GM18870 (cell line): ENCODE results near the gene AVP.

ENCODE experiments used
- ATAC-seq: cut with Tn5 transposase; IDR thresholded peaks from one replicate; pipeline ENCODE4 v1.9.1; 2021; ENCODE audit warnings: moderate library complexity; ENCODE audit not compliant: unreplicated experiment

AVP gene

DNA sequence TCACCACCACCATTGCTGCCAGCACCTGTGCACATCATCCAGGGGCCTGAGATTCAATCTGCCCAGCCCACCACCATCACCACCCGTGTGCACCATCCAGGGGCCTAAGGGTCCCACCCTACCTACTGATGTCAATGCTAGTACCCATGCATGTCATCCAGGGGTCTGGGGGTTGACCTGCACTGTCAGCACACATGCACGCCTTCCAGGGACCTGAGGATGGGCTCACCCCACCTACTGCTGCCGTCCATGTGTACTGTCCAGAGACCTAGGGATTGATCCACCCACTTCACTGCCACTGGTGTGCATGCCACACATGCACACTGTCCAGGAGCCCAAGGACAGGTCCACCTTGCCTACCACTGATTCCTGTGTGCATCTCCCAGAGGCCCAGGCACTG, 25.0 kb downstream of the AVP start:
- no peak for ATAC-seq

DNA sequence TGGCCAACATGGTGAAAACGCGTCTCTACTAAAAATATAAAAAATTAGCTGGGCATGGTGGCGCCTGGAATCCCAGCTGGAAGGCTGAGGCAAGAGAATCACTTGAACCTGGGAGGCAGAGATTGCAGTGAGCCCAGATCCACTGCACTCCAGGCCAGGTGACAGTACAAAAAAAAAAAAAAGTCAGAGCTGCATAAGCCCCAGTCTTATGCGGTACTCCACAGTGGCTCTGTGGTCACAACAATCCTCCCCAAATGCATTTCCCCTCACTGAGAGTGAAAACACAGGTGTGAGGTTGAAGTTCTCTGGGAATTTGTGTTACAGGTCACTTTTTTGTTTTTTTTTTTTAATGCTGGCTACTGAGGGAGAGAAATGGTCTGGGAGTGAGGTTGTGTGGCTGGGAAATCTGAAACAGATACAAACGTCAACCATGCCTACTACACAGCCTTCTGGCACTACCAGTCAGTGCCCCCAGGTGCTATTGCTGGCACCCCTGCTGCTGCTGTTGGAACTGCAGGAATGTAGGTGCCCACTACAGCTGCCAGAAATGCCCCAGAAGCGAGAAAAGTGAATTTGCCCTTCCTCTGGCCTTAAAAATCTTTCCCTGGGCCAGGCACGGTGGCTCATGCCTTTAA, 33.0 kb downstream of the AVP start:
- ATAC-seq, result no peak

DNA sequence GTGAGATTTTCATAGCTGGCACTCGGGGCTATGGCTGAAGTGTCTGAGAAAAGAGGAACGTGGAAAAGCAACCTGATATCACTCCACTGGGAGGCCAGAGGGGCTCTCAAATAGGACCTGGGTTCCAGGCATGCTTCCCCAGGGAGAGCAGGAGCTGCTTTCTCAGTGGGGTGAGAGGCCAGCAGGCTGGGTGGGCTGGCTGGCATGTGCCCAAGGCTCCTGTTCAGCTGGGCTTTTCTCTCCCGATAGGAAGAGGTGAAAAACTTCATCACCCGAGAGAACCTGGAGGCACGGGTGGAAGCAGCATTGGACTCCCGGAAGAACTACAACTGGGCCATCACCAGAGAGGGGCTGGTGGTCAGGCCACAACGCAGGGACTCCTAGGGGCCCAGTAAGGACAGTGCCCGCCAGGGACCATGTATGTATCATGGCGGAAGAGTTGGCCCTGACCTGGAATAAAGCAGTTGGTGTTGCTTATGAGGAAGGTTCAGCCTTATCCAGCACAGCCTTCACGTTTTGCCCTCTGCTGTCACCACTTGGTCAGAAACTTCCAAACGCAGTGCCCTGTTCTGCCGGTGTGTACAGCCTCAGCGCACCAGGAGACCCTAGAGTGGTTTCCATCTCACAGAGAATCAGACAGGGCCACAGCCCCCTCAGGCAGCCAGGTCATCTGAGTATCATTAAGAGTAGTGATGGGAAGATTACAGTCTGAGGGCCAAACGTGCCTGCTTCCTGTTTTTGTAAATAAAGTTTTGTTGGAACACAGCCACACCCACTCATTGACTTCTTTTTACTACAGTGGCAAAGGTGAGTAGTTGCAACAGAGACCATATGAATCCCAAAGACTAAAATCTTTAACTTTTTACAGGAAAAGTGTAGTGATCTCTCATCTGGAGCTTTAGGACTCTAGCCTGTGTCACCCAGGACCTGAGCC, 36.8 kb downstream of the AVP start:
- ATAC-seq, result no peak

DNA sequence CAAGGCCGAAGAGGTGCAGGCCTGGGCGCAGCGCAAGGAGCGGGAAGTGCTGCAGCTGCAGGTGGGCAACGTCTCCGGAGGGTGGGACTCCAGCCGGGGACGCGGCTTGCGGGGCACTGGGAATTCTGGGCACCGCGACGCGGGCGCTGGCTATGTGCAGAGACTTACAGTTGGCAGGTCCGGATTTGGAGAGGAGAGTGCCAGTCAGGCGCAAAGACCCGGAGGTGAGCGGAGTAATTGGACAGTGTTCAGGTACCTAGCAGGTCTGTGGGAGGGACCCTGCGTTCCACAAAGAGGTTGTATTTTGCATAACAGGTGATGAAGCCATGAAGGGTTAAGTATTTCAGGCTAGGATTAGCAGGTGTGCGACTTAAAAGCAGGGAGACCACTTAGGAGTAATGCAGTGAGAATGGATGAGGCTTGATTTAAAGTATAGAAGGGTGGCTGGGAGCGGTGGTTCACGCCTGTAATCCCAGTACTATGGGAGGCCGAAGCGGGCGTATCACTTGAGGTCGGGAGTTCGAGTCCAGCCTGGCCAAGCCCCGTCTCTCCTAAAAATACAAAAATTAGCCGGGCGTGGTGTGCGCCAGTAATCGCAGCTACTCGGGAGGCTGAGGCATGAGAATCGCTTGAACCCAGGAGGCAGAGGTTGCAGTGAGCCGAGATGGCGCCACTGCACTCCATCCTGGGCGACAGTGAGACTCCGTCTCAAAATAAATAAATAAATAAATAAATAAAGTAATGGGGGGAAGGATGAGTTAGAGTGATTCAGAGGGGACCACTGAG, 37.7 kb downstream of the AVP start:
- no peak for ATAC-seq

DNA sequence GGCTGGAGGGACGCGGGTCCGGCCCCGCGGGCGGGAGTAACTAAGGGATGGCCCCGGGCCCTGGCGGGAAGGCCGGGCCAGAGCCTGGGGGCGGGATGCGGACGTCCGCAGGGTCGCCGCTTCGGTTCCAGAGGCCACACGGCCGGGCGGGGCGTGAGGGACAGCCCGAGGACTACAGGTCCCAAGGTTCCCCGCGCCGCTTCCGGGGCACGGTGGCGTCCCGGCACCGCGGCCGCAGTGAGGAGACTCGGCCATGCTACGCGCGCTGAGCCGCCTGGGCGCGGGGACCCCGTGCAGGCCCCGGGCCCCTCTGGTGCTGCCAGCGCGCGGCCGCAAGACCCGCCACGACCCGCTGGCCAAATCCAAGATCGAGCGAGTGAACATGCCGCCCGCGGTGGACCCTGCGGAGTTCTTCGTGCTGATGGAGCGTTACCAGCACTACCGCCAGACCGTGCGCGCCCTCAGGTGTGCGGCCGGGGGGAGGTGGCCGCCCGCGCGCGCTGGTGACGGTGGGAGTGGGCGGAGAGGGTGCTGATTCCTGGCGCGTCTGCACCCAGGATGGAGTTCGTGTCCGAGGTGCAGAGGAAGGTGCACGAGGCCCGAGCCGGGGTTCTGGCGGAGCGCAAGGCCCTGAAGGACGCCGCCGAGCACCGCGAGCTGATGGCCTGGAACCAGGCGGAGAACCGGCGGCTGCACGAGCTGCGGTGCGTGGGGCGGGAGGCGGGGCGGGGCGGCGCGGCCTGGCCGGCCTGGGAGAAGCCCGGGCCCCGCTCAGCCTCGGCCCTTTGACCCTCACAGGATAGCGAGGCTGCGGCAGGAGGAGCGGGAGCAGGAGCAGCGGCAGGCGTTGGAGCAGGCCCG, 38.5 kb downstream of the AVP start, which contains the start of gene MRPS26:
Gene MRPS26, plus strand, starts transcription at position 237 of the 861 bp plus-strand sequence. Its CDS starts 17 bp downstream, at position 254.
- peak; percentile 62 for ATAC-seq

DNA sequence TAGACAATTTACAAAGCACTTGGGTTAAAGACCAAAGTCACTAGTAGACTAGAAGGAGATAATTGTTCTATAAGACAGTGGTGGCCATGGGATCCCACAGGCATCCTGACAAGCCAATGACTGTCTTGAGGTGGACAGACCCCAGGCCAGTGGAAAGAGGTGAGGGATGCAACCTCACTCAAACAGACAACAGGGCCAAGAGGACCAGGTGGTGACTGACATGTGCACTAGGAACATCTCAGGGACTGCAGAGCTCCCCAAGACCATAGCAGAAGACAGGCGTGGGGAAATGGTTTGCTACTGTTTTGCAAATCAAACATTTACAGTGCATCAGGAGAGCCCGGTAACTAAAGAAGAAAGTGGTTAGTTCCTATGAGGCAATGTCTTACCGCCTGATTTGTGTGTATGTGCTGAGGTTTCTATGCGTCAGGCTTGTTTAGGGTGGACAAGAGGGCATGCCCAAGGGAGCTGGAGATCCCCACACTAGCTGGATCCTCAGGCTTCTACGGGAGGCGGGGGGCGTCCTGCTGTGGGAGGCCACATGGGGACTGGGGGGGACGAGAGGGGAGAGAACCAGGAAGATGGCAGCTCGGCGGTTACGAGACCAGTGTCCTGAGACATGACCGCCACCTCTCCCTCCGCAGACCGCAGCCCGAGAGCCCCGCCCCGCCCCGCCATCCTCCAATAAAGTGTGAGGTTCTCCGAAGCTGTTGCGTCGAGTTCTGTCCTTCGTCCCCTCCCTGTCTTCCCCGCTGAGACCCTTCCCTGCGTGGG, 39.3 kb downstream of the AVP start:
- peak; percentile 29 for ATAC-seq

DNA sequence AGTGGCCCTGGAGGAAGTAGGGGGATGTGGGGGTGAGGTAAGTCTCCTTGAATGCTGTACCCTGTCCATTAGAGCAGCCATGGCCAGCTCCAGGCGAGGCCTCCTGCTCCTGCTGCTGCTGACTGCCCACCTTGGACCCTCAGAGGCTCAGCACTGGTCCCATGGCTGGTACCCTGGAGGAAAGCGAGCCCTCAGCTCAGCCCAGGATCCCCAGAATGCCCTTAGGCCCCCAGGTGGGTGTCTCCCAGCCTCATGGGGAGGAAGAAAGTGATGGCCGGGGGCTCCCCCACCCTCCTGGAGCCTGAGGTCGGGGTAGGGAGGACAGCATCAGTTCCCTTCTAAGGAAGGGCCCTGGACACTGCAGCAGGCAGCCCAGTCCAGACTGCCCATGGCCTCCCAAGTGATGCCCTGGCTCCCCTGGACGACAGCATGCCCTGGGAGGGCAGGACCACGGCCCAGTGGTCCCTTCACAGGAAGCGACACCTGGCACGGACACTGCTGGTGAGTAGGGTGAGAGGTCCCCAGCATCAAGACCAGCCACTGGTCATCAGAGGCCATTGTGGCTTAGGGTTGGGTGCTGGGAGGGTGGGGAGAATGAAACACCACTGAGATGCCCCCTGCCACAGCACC, 40.1 kb downstream of the AVP start:
- ATAC-seq, result no peak

DNA sequence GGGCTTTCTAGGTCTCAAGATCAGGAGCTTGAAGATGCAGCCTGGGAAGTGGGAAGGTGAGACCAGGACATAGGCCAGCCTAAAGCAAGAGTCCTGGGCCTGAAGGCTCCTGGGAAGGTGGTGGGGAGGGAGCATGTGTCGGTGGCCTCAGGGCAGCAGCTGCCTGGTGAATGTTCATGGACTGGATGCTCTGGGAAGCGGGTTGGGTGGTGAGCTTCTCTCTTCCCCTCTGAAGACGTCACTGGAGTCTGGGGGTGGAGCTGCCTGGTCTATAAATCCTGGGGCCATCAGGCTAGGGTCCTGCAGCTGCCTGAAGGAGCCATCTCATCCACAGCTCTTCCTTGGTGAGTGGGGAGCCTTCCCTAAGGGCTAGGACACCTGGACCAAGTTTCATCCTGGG, 41.2 kb downstream of the AVP start, which contains the start of gene GNRH2:
Gene GNRH2, plus strand, starts transcription at position 301 of the 400 bp plus-strand sequence. CDS start 793 bp downstream, outside the sequence.
- ATAC-seq, result no peak

DNA sequence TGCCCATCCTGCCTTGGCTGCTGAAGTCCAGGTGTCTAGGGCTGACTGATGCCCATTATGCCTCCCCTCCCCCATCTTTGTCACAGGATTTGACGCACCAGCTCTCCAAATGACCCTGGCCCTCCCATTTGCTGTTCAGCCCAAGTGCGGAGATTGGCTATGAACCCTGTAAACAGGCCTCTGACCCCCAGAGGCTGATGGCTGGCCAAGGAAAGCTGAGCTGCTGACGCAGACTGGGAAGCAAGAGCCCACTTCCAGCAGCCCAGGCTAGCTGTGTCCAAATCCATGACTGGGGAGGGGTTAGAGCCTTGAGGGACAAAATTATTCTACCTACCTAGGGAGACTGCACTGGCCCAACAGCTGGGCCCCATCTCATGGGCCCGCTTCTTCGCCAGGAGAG, 41.9 kb downstream of the AVP start:
- no peak for ATAC-seq

DNA sequence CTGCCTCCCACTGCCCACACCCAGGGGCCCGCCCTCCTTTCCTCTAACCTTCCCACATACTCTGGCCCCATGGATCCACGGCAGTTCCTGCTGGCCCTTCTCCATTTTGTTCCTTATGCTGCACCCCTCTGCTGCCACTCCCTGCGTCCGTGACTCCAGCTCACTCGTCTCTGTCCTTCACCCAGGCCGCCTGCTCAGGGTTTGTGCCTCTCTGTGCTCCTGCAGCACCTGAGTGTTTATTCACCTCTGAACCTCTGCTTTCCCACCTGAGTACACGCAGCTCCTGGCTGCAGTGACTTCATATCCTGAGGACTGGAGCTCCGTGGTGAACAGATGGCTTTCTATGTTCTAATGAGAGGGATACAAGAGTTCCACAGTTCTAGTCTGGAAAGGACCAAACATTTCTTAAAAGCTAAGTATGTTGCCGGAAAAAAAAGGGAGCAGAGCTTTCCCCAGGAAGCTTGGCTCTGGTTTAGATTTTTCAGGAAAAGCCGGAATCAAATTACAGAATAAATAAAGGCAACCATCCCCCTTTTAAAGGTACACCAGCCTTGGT, 42.6 kb downstream of the AVP start:
- no peak for ATAC-seq

DNA sequence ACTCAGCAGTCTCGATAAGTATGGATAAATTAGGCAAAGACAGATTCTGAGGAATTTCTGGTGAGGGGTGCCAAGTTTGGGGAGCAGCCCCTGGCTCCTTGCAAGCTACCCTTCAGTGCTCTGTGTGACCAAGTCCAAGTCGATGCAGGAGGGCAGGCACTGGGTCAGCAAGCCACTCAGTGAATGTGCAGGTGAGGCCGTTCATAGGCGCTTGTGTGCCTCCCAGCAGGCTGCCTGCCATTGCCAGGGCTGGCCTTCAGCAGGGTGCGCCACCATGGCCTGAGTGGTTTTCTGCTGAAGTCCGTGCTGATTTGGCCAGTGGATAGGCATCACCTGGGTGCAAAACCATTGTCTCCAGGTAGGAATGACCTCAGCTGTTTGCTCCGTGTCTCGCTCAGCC, 44.4 kb downstream of the AVP start:
- no peak for ATAC-seq

DNA sequence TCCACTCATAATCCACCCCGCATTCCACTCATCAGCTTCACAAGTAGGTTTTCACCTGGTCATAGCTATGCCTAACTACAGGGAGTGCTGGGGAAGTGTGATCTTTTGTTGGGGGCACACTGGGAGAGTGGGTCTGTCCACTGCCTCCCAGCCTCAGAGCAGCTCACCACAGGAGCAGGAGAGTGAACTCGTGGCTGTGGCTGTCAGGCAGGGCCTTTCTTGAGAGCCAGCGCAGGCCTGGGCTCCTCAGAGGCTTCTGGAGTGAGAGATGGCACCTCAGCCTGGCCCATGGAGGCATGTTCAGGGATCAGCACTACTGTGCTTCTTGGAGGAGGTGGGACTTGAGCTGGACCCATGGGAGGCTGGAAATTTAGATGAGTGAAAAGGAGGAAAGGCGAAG, 45.1 kb downstream of the AVP start:
- no peak for ATAC-seq

DNA sequence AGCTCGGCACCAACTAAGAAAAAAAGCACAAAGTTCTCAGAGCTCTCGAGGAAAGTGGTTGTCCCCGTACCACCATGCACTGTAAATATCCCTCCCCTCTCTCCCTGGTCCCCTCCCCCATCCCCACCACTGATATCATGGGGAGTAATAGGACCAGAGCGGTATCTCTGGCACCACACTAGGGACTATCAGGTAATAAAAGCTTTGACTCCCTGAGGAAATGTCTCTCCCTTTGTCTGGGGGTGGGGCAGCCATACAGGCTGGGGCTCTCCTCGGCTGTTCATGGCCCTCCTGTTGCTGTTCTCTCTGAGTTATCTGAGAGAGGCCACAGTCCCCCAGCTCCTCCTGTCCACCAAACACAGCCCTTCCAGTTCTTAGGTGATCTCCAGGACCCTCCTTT, 46.1 kb downstream of the AVP start:
- no peak for ATAC-seq

DNA sequence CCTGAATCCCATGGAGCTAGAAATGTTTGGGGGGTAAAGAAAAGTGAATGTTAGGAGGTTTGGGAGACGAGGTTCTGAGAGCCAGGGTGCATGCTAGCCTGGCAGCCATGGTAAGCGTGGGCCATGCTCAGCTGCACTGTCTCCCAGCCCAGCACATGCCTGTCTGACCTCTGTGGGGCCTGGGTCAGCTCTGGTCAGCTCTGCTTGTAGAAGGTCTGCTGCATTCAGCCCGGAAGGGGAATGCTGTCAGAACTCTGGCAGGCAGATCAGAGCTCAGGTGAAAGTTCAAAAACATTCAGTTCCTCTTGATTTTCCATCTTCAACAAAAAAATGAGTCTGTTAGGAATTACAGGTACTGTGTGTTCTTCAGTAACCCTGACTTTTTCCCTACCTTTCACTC, 46.9 kb downstream of the AVP start:
- no peak for ATAC-seq

DNA sequence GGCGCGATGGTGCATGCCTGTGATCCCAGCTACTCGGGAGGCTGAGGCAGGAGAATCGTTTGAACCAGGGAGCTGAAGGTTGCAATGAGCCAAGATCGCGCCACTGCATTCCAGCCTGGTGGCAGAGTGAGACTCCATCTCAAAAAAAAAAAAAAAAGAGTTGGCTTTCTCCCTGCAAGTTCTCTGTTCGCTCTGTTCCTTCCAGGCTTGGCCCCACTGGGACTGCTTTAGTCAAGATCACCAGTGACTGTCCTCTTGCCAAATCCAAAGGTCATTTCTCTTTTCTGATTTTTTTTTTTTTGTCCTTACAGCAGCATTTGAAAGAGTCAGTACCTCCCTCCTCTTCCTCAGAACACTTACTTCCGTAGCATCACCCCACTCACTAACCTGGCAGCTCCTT, 51.9 kb downstream of the AVP start:
- no peak for ATAC-seq
